ENCODE measurements around the gene PXMP2. TPM values are rescaled to one million over a fixed set of nuclear protein-coding genes. Genes with fewer than 3 reads are reported as not detected.

PXMP2 gene
- total RNA-seq, 2 experiments from 2014 or later, result 14.3 TPM

DNA sequence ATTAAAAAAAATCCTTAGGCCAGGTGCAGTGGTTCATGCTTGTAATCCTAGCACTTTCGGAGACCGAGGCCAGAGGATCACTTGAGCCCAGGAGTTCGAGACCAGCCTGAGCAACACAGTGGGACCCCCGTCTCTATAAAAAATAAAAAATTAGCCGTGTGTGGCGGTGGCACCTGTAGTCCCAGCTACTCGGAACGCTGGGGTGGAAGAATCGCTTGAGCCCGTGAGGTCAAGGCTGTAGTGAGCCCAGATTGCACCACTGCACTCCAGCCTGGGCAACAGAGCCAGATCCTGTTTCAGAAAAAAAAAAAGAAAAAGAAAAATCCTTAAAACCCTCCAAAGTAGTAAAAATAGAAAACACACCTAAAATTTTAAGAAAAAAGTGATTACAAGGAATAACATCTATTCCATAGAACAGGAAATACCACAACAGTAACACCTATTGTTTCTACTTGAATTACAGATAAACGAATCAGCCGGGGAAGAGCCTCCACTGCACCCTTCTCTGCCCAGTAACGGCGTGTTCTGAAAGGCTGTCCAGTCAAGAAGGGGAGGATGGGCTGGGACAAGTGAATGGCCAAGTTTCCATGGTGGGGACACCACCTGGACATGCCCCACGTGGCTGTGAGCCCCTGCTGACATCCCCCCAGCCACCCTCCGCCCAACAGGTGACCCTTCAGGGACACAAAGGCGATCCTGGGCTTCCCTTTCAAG is 18.1 kb upstream of the PXMP2 start:
- POLR2A ChIA-PET, result no interaction called here
- no peaks in the 10 kb centered on the region for H3K27me3 Mint-ChIP-seq
- H3K4me3 Mint-ChIP-seq, result no peak overlapping the region
- H3K27ac Mint-ChIP-seq, result no peak overlapping the region
- intact Hi-C loops (cut with micrococcal nuclease), result no loop called here
- H3K4me1 Mint-ChIP-seq (ENCODE audit: low read depth), result no peaks in the 10 kb centered on the region
- DNase-seq (no peak), ATAC-seq (no peak)
- TF ChIP-seq, protein P1, sequence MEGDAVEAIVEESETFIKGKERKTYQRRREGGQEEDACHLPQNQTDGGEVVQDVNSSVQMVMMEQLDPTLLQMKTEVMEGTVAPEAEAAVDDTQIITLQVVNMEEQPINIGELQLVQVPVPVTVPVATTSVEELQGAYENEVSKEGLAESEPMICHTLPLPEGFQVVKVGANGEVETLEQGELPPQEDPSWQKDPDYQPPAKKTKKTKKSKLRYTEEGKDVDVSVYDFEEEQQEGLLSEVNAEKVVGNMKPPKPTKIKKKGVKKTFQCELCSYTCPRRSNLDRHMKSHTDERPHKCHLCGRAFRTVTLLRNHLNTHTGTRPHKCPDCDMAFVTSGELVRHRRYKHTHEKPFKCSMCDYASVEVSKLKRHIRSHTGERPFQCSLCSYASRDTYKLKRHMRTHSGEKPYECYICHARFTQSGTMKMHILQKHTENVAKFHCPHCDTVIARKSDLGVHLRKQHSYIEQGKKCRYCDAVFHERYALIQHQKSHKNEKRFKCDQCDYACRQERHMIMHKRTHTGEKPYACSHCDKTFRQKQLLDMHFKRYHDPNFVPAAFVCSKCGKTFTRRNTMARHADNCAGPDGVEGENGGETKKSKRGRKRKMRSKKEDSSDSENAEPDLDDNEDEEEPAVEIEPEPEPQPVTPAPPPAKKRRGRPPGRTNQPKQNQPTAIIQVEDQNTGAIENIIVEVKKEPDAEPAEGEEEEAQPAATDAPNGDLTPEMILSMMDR (IDR thresholded peaks at IDR 0.05), result no peak
- no peaks in the 10 kb centered on the region for H3K9me3 Mint-ChIP-seq
- peaks cover 64% of the 10 kb centered on the region for H3K36me3 Mint-ChIP-seq (ENCODE audit: low read depth)
- CTCF ChIA-PET, result interaction anchor here (1.4 kb wide), 1 partner anchor 54 kb away, joined by 3 read pairs; no protein-coding TSS in a partner anchor

DNA sequence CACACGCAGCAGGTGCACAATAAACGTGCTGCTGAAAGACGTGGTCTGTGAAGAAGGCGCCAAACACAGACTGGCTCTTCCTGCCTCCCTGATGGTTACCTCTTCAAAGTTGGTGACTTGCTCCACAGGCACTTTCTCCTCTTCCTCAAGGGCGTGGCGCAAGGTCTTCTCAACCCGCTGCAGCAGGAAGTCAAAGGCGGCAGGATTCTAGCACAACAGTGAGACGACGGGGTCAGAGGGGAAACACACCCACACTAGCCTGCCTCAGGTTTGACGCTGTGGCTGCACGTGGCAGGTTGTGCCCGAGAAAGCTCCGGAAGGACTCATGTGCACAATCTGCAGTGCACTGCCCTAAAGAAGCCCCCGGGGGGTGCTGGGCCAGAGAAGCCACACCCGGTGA is 15.3 kb upstream of the PXMP2 start:
- TF ChIP-seq, protein P1 (IDR thresholded peaks at IDR 0.05), result no peak
- H3K4me1 Mint-ChIP-seq (ENCODE audit: low read depth), result no peaks in the 10 kb centered on the region
- H3K36me3 Mint-ChIP-seq (ENCODE audit: low read depth), result peaks cover 58% of the 10 kb centered on the region
- no peak overlapping the region for H3K27ac Mint-ChIP-seq
- ChIA-PET POLR2A (no interaction called here), CTCF (no interaction called here)
- intact Hi-C loops (cut with micrococcal nuclease), result no loop called here
- H3K4me3 Mint-ChIP-seq, result no peak overlapping the region
- ATAC-seq (no peak), DNase-seq (no peak)
- H3K27me3 Mint-ChIP-seq, result no peaks in the 10 kb centered on the region
- no peaks in the 10 kb centered on the region for H3K9me3 Mint-ChIP-seq

DNA sequence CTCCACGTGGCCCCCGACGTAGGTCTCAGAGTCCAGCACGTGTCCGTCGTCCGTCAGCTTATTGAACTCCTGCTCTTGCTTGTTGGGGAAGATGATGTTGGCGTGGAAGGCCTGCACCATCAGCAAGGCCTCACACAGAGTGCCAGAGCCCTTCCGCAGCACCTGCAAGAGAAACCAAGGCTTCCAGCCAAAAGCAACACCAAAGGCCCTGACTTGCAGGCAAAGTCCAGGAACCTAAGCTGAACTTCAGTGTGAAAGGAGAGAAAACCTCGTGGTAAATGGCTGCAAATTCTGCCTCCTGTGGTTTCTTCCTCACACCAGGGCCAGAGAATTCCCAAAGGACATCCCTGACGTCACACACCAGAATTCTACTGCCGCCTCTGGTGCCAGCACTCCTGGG is 14.7 kb upstream of the PXMP2 start:
- ATAC-seq (no peak), DNase-seq (no peak)
- intact Hi-C loops (cut with micrococcal nuclease), result no loop called here
- no peaks in the 10 kb centered on the region for H3K4me1 Mint-ChIP-seq (ENCODE audit: low read depth)
- TF ChIP-seq, protein P1 (IDR thresholded peaks at IDR 0.05), result no peak
- ChIA-PET CTCF (no interaction called here), POLR2A (no interaction called here)
- H3K36me3 Mint-ChIP-seq (ENCODE audit: low read depth), result peaks cover 58% of the 10 kb centered on the region
- no peaks in the 10 kb centered on the region for H3K27me3 Mint-ChIP-seq
- H3K9me3 Mint-ChIP-seq, result no peaks in the 10 kb centered on the region
- H3K27ac Mint-ChIP-seq, result no peak overlapping the region
- no peak overlapping the region for H3K4me3 Mint-ChIP-seq

DNA sequence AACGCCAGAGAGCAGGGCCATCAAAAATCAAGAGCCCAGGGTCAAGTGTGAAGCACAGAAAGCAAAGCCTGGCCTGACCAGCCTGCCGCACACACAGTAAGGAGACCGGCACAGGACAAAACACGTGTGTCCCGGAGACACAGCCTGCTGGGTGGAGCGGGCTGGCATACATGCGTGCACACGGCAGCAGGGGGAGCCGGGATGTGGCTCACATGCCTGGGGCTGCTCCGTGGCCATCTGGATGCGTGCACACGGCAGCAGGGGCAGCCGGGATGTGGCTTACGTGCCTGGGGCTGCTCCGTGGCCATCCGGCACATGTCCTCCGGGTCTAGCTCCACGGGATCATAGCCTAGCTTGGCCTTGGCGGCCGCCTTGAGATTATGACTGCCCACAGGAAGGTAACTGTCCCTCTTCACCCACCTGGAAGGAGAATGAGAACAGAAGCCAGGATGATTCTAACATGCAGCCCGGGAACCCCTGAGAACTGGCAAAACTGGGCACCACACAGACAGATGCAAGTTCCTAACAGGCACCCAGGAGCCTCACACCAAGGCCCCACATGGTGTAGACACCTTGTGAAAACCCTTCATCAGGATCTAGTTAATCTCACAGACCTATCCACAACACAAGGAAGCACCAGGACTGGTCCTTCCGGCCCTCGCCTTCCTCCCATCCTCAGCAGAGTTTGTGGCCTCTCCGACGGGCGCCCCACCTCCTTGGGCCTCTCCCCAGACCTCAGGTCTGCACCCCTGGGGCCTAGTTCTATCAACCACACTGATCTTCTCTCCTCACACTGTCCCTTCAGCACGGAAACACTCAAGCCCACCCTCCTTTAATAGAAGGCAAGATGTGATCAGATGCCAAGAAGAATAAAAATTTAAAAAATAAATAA is 13.9 kb upstream of the PXMP2 start:
- POLR2A ChIA-PET, result no interaction called here
- no peak overlapping the region for H3K4me3 Mint-ChIP-seq
- TF ChIP-seq, protein P1 (IDR thresholded peaks at IDR 0.05), result no peak
- H3K27ac Mint-ChIP-seq, result no peak overlapping the region
- no peaks in the 10 kb centered on the region for H3K9me3 Mint-ChIP-seq
- intact Hi-C loops (cut with micrococcal nuclease), result no loop called here
- H3K36me3 Mint-ChIP-seq (ENCODE audit: low read depth), result peaks cover 53% of the 10 kb centered on the region
- CTCF ChIA-PET, result no interaction called here
- H3K27me3 Mint-ChIP-seq, result no peaks in the 10 kb centered on the region
- H3K4me1 Mint-ChIP-seq (ENCODE audit: low read depth), result no peaks in the 10 kb centered on the region
- DNase-seq, result no peak
- no peak for ATAC-seq

DNA sequence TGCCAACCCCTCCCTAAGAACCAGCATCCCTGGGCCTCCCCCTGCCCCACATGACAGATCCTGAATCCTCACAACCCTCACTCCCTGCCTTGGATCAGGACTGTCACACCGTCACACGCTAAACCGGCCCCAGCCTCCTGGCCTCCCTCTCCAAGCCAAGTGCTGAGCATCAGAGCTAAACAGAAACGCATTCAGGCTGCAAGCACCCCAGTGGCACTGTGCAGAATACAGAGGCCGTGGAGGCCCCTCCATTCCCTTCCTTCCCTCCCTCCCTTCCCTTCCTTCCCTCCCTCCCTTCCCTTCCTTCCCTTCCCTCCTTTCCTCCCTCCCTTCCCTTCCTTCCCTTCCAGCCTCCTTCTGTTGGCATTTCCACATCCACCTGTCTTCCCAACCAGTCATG is 12.8 kb upstream of the PXMP2 start:
- TF ChIP-seq, protein P1 (IDR thresholded peaks at IDR 0.05), result no peak
- ATAC-seq, result no peak
- no peaks in the 10 kb centered on the region for H3K27me3 Mint-ChIP-seq
- intact Hi-C loops (cut with micrococcal nuclease), result no loop called here
- ChIA-PET POLR2A (interaction anchor here (0.6 kb wide), 1 partner anchor 82 kb away, joined by 3 read pairs; no protein-coding TSS in a partner anchor), CTCF (no interaction called here)
- H3K36me3 Mint-ChIP-seq (ENCODE audit: low read depth), result peaks cover 48% of the 10 kb centered on the region
- H3K9me3 Mint-ChIP-seq, result no peaks in the 10 kb centered on the region
- DNase-seq, result no peak
- H3K27ac Mint-ChIP-seq, result no peak overlapping the region
- H3K4me1 Mint-ChIP-seq (ENCODE audit: low read depth), result no peaks in the 10 kb centered on the region
- no peak overlapping the region for H3K4me3 Mint-ChIP-seq

Measured in activated CD8-positive, alpha-beta T cell treated with anti-CD3 and anti-CD28 coated beads for 36 hours (primary cell).